BLaER1 (cell line): Measurements from ENCODE around the gene ATP5MG.

Source experiments
- H3K27ac ChIP-seq: shearing (Covaris generic); formaldehyde crosslinking; 2 replicates; pipeline ENCODE4 v1.8.1; 2022
- H3K27me3 ChIP-seq: shearing (Covaris generic); formaldehyde crosslinking; 2 replicates; pipeline ENCODE4 v1.8.1; 2022
- H3K36me3 ChIP-seq: shearing (Covaris generic); formaldehyde crosslinking; 2 replicates; pipeline ENCODE4 v1.8.1; 2022
- H3K4me1 ChIP-seq: shearing (Covaris generic); formaldehyde crosslinking; 2 replicates; pipeline ENCODE4 v1.8.1; 2022
- H3K4me2 ChIP-seq: shearing (Covaris generic); formaldehyde crosslinking; 2 replicates; pipeline ENCODE4 v1.8.1; 2022
- H3K4me3 ChIP-seq: shearing (Covaris generic); formaldehyde crosslinking; 2 replicates; pipeline ENCODE4 v1.8.1; 2022
- H3K9ac ChIP-seq: shearing (Covaris generic); formaldehyde crosslinking; 2 replicates; pipeline ENCODE4 v1.8.1; 2022
- H3K9me3 ChIP-seq: shearing (Covaris generic); formaldehyde crosslinking; 2 replicates; pipeline ENCODE4 v1.8.1; 2022
- H4K20me1 ChIP-seq: shearing (Covaris generic); formaldehyde crosslinking; 2 replicates; pipeline ENCODE4 v1.8.1; 2022
- Cebpa-rat ChIP-seq: shearing (Covaris generic); IDR thresholded peaks from 2 replicates; pipeline ENCODE4 v1.8.1; 2022

The ATP5MG gene

DNA sequence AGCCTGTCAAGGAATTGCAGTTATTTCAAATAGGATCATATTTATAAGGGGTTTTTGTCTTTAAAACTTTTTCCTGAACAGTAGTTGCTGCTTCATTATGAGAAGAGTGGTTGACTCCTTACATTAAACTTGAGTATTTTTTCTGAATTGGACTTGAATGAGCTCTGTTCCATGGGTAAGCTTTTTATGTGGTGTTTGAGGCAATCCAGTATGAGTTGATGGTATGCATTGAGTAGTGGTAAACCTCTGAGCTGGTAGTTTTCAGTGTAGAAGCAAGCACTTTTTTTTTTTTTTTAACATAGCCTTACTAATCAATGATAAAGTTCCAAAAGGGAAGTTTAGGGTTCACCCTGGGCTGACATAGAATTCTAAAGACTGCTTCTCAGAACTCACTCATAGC, 38.2 kb downstream of the ATP5MG start:
- Histone ChIP-seq H3K27ac (no peak overlapping the region), H3K27me3 (no peaks in the 10 kb centered on the region), H3K9me3 (no peaks in the 10 kb centered on the region), H3K9ac (no peak overlapping the region), H3K36me3 (peaks cover 33% of the 10 kb centered on the region), H4K20me1 (peaks cover 81% of the 10 kb centered on the region), H3K4me2 (peak overlapping the region; percentile 95), H3K4me1 (peaks cover 39% of the 10 kb centered on the region), H3K4me3 (peak overlapping the region; percentile 100)
- no peak for TF ChIP-seq Cebpa-rat

DNA sequence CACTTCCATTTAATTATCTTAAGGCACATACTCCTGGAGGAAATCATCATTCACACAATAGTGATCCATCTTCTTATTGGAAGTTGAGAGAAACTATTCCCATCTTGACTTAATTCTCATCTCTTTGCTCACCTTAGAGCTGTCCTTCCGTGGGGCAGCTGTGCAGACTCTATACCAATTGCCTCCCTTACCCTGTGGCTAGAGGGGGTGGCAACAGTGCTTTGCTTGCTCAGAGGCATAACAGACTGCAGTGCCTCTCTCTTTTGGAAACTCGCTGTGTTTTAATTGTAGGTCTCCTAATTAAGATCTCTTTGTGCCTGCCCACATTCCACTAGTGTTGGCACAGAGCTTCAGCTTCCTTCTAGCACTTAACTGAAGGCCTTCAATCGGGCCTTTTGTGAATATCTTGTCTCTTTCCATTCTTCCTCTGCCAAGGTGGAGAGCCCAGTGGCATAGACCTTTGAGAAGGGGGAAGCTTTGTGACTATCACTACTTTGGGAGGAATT, 40.4 kb downstream of the ATP5MG start:
- H3K9me3 ChIP-seq: no peaks in the 10 kb centered on the region
- H3K36me3 ChIP-seq: peaks cover 55% of the 10 kb centered on the region
- no peak overlapping the region for H3K27ac ChIP-seq
- H3K4me2 ChIP-seq: peak overlapping the region; percentile 25
- no peaks in the 10 kb centered on the region for H3K27me3 ChIP-seq
- H4K20me1 ChIP-seq: peaks cover 100% of the 10 kb centered on the region
- no peak for TF ChIP-seq Cebpa-rat
- H3K9ac ChIP-seq: peak overlapping the region; percentile 16; the same call in 1 of the 2 replicates
- H3K4me1 ChIP-seq: peaks cover 38% of the 10 kb centered on the region
- no peak overlapping the region for H3K4me3 ChIP-seq

- H3K27me3 ChIP-seq: no peaks in the 10 kb centered on the region
- peaks cover 100% of the 10 kb centered on the region for H4K20me1 ChIP-seq
- H3K4me1 ChIP-seq: peaks cover 38% of the 10 kb centered on the region
- peaks cover 59% of the 10 kb centered on the region for H3K36me3 ChIP-seq
- no peak overlapping the region for H3K4me3 ChIP-seq
- TF ChIP-seq Cebpa-rat: no peak
- peak overlapping the region; percentile 16; the same call in 1 of the 2 replicates for H3K9ac ChIP-seq
- no peaks in the 10 kb centered on the region for H3K9me3 ChIP-seq
- peak overlapping the region; percentile 25; the same call in 1 of the 2 replicates for H3K4me2 ChIP-seq
- no peak overlapping the region for H3K27ac ChIP-seq
Measured at GRCh38 chr11:118442301-118442700, 40.9 kb downstream of the ATP5MG start.

DNA sequence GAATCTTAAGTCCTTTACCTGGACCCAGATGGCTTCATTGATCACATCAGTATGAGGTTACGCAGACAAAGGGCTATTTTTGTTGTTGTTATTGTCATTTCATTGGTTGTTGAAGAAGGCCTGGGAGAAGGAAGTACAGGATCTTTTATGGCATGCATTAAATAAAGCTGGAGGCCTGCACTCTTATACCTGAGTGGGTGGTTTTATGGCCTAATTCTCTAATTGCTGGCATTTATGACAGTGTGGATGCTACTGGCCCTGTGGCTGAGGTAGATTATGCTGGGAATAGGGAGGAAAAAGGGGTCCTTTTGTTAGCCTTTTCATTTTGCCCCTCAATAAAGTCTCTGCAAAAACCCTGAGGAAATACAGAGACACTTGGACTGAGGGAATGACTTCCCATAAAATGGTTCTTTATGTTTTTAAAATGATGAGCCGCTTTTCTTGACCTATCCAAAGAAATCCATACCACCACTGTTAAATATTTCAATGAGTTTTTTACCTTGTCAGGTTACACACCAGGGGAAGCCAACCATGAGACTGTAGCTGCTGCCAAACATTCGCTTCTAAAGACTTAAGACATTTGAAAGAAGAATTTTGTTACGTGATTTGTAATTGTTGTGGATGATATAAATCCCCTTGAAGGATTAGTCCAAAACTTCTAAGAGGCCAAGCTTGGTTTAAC, 41.6 kb downstream of the ATP5MG start:
- Histone ChIP-seq H3K36me3 (peaks cover 64% of the 10 kb centered on the region), H3K9ac (no peak overlapping the region), H3K27ac (no peak overlapping the region), H3K27me3 (no peaks in the 10 kb centered on the region), H3K4me2 (no peak overlapping the region), H3K4me3 (no peak overlapping the region), H3K9me3 (no peaks in the 10 kb centered on the region), H4K20me1 (peaks cover 100% of the 10 kb centered on the region), H3K4me1 (peaks cover 38% of the 10 kb centered on the region)
- no peak for TF ChIP-seq Cebpa-rat

DNA sequence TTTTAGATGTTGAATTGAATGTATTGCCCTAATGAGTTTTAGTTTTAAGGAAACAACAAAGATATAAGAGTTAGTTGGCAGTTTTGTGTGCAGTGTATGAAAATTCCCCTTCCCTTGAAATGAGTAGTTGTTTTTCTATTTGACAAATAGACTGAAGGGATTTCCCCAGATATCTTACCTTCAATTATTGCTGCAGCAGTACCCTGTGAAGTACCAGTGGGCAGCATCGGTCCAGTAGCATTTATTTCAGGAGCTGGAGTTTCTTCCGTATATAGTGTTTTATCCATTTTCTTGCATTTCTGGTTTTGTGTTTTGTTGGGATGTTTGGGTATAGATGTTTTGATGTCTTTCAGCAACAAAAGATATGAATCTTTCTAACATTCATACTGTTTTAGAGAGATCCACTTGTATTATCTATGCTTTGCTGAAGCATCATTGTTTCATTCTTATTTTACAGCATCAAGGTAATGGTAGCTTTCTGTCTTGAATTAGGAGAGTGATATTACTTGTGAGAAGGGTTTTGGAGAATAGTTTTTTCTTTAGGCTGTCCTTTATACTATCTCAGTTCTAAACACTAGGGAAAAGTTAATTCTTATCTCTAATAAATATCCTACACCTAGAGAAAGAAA, 42.3 kb downstream of the ATP5MG start:
- peaks cover 69% of the 10 kb centered on the region for H3K36me3 ChIP-seq

DNA sequence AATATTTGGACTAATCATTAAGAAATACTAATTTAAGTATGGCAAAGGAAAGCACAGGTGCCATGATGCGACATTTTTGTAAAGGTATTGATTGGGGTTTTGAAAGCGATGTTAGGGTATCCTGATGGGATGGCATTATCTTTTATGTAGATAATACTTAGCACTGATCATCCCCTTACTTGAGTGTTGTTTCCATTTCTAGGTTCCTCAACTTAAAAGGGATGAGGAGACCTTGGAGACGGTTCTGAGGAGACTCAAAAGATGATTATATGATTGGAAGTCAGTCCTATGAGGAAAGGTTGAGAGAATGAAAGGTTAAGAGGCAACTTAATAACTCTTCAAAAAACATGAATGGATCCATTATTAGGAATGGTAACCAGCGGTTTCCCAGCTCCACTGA, 46.0 kb downstream of the ATP5MG start:
- H3K9me3 ChIP-seq: no peaks in the 10 kb centered on the region
- H3K4me2 ChIP-seq: no peak overlapping the region
- H3K4me3 ChIP-seq: no peak overlapping the region
- no peak overlapping the region for H3K27ac ChIP-seq
- H3K4me1 ChIP-seq: no peaks in the 10 kb centered on the region
- peaks cover 80% of the 10 kb centered on the region for H3K36me3 ChIP-seq
- peaks cover 100% of the 10 kb centered on the region for H4K20me1 ChIP-seq
- no peaks in the 10 kb centered on the region for H3K27me3 ChIP-seq
- TF ChIP-seq Cebpa-rat: no peak
- H3K9ac ChIP-seq: no peak overlapping the region

More for the DNA sequence above, 42.3 kb downstream of the ATP5MG start:
- no peak overlapping the region for H3K27ac ChIP-seq
- H3K4me1 ChIP-seq: peaks cover 36% of the 10 kb centered on the region
- TF ChIP-seq Cebpa-rat: no peak
- H3K4me2 ChIP-seq: no peak overlapping the region
- no peak overlapping the region for H3K9ac ChIP-seq
- H3K4me3 ChIP-seq: no peak overlapping the region
- H3K27me3 ChIP-seq: no peaks in the 10 kb centered on the region
- peaks cover 100% of the 10 kb centered on the region for H4K20me1 ChIP-seq
- H3K9me3 ChIP-seq: no peaks in the 10 kb centered on the region

GRCh38 chr11:118448294-118448693, 46.9 kb downstream of the ATP5MG start:
- no peak overlapping the region for H3K4me2 ChIP-seq
- H3K4me1 ChIP-seq: no peaks in the 10 kb centered on the region
- no peak overlapping the region for H3K4me3 ChIP-seq
- H3K9ac ChIP-seq: no peak overlapping the region
- peaks cover 82% of the 10 kb centered on the region for H3K36me3 ChIP-seq
- H3K9me3 ChIP-seq: no peaks in the 10 kb centered on the region
- no peaks in the 10 kb centered on the region for H3K27me3 ChIP-seq
- peaks cover 100% of the 10 kb centered on the region for H4K20me1 ChIP-seq
- no peak for TF ChIP-seq Cebpa-rat
- H3K27ac ChIP-seq: no peak overlapping the region

DNA sequence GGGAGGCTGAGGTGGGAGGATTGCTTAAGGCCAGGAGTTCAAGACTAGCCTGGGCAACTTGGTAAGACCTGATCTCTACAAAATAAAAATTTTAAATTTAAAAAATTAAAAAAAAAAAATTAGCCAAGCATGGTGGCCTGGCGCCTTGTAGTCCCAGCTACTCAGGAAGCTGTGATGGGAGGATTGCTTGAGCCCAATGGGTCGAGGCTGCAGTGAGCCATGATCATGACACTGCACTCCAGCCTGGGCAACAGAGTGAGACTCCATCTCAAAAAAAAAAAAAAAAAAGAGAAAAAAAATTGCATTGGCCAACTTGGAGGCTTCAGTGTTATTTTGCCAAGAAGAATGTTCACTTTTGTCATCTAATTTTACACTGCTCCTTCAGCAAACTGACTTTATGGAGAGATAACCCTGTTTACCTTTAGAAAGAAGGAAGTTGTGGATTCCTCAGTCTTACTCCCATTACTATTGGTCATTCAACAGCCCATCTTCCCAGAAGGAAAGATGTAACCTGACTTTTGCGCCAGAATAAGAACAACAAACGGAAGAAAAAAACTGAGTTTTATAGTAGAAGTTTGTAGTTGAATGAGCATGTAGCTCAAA, 48.0 kb downstream of the ATP5MG start:
- H3K27ac ChIP-seq: no peak overlapping the region
- H3K4me2 ChIP-seq: no peak overlapping the region
- H3K27me3 ChIP-seq: no peaks in the 10 kb centered on the region
- H3K9ac ChIP-seq: no peak overlapping the region
- no peak for TF ChIP-seq Cebpa-rat
- H3K4me3 ChIP-seq: no peak overlapping the region
- peaks cover 100% of the 10 kb centered on the region for H4K20me1 ChIP-seq
- no peaks in the 10 kb centered on the region for H3K9me3 ChIP-seq
- no peaks in the 10 kb centered on the region for H3K4me1 ChIP-seq
- H3K36me3 ChIP-seq: peaks cover 88% of the 10 kb centered on the region

DNA sequence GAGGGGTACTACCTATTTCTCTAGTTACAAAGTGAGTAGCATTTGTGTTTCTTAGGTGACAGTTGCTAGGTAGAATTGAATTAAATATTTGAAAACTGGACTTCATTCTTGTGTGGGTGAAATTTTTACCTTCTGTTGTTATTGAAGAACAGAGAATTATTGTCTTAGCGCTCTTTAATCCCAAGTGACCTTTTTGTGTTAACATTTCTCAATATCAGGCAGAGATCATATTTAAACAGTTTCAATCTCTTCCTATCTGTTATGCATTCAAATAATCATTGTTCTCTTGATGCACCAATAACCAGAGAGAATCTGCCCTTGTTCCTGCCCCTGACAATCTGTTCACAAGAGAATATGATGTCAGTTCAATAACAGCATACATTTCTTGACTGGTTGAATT, 49.0 kb downstream of the ATP5MG start:
- no peak overlapping the region for H3K27ac ChIP-seq
- H3K4me2 ChIP-seq: no peak overlapping the region
- no peak for TF ChIP-seq Cebpa-rat
- H3K4me3 ChIP-seq: no peak overlapping the region
- H4K20me1 ChIP-seq: peaks cover 100% of the 10 kb centered on the region
- no peaks in the 10 kb centered on the region for H3K9me3 ChIP-seq
- H3K27me3 ChIP-seq: no peaks in the 10 kb centered on the region
- H3K4me1 ChIP-seq: no peaks in the 10 kb centered on the region
- no peak overlapping the region for H3K9ac ChIP-seq
- peaks cover 83% of the 10 kb centered on the region for H3K36me3 ChIP-seq
